SU-DHL-6 (cell line): ENCODE data around the gene HMCN2.

Experiments
- H2AFZ ChIP-seq: fragments of 200-600 bp; sonication (generic); 2 replicates; pipeline ENCODE4 v1.6.1; 2014; ENCODE audit warnings: low read depth, mild to moderate bottlenecking, moderate library complexity, mixed read lengths, antibody characterized with exemption, low read length; ENCODE audit not compliant: severe bottlenecking
- H3F3A ChIP-seq: fragments of 200-600 bp; shearing (Covaris generic); 2 replicates; pipeline ENCODE4 v1.6.0; 2016; ENCODE audit warnings: antibody characterized with exemption, mild to moderate bottlenecking; ENCODE audit not compliant: insufficient read depth
- H3K27ac ChIP-seq: fragments of 200-600 bp; sonication (generic); 2 replicates; pipeline ENCODE4 v1.5.1; 2016; ENCODE audit warnings: low read depth, mild to moderate bottlenecking, low read length, moderate library complexity, mixed read lengths
- H3K27me3 ChIP-seq: fragments of 200-600 bp; sonication (generic), shearing (Covaris generic); 2 replicates; pipeline ENCODE4 v1.6.0; 2014; ENCODE audit warnings: mild to moderate bottlenecking, low read length
- H3K36me3 ChIP-seq: fragments of 200-600 bp; sonication (generic); 2 replicates; pipeline ENCODE4 v1.6.1; 2014; ENCODE audit warnings: mild to moderate bottlenecking, low read length, mixed read lengths
- H3K4me2 ChIP-seq: fragments of 300-600, 200-600 bp; shearing (Covaris generic), sonication (generic); 2 replicates; pipeline ENCODE4 v1.6.0; 2014; ENCODE audit warnings: low read length, low read depth, mild to moderate bottlenecking; ENCODE audit not compliant: poor library complexity, severe bottlenecking
- H3K4me3 ChIP-seq: fragments of 200-600 bp; sonication (generic); 2 replicates; pipeline ENCODE4 v1.5.1; 2014; ENCODE audit warnings: antibody characterized with exemption, low read length, mild to moderate bottlenecking, mixed read lengths; ENCODE audit not compliant: insufficient read depth, poor library complexity, severe bottlenecking
- H3K79me2 ChIP-seq: fragments of 200-600 bp; sonication (generic); 2 replicates; pipeline ENCODE4 v1.6.1; 2014; ENCODE audit warnings: mild to moderate bottlenecking, low read length, moderate library complexity; ENCODE audit not compliant: insufficient read depth
- H3K9ac ChIP-seq: fragments of 200-600 bp; sonication (generic); 2 replicates; pipeline ENCODE4 v1.7.0; 2014; ENCODE audit warnings: mild to moderate bottlenecking, low read length
- H3K9me2 ChIP-seq: fragments of 200-600 bp; sonication (generic); replicated peaks from 2 replicates; pipeline ENCODE4 v1.6.1; 2014; ENCODE audit warnings: low read length; ENCODE audit not compliant: insufficient read depth
- H3K9me3 ChIP-seq: fragments of 200-600 bp; sonication (generic); 2 replicates; pipeline ENCODE4 v1.6.1; 2014; ENCODE audit warnings: low read length, mixed read lengths; ENCODE audit not compliant: insufficient read depth
- H4K20me1 ChIP-seq: fragments of 200-600 bp; sonication (generic); 2 replicates; pipeline ENCODE4 v1.6.1; 2014; ENCODE audit warnings: low read depth, mild to moderate bottlenecking, antibody characterized with exemption, low read length, moderate library complexity, mixed read lengths
- EZH2phosphoT487 ChIP-seq: fragments of 200-600 bp; sonication (generic), shearing (Covaris generic); conservative IDR thresholded peaks from 2 replicates; pipeline ENCODE4 v1.6.1; 2018; ENCODE audit warnings: mild to moderate bottlenecking, antibody characterized with exemption, low read length, moderate library complexity, mixed read lengths
- TF ChIP-seq, protein P1 (sequence below): fragments of 200-600 bp; sonication (generic); IDR thresholded peaks from one replicate; pipeline ENCODE4 v1.5.1; 2017; ENCODE audit warnings: antibody characterized with exemption, mild to moderate bottlenecking, low read length, moderate library complexity; ENCODE audit not compliant: insufficient read depth, poor library complexity, severe bottlenecking

The HMCN2 gene

DNA sequence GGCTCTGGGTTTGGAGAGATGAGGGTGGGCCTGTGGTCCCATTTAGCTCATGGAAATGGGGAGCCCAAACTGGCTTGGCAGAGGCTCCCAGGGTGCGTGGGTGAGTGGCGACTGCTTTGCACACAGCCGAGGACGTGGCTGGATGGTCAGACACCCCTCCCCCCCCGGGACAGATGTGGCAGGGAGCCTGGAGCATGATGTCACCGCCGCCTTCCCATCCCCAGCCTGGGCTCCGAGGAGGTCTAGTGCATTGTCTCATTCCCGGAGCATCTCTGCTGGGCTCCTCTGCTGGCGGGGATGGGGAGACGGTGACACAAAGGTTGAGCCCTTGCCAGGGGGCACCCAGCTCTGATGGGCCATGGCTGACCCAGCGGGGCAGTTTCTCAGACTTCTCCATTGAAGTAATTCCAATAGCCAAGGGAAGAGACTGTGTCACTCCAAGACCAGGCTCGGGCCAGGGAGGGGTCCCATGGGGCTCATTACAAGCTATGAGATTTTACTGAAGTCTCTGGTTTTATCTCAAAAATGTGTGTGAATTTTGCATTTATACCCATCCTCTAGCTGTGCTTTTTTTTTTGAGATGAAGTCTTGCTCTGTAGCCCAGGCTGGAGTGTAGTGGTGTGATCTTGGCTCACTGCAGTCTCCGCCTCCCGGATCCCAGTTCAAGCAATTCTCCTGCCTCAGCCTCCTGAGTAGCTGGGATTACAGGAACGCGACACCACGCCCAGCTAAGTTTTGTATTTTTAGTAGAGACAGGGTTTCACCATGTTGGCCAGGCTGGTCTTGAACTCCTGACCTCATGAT, 36.1 kb downstream of the HMCN2 start:
- Histone ChIP-seq H3K4me2 (no peak overlapping the region), H3K36me3 (no peaks in the 10 kb centered on the region), H3F3A (no peaks in the 10 kb centered on the region), H3K27ac (no peak overlapping the region), H3K79me2 (no peaks in the 10 kb centered on the region), H3K9me3 (no peaks in the 10 kb centered on the region), H3K27me3 (no peaks in the 10 kb centered on the region), H3K9ac (no peak overlapping the region), H3K4me3 (no peak overlapping the region), H3K9me2 (no peaks in the 10 kb centered on the region), H4K20me1 (no peaks in the 10 kb centered on the region), H2AFZ (no peak overlapping the region)
- TF ChIP-seq, protein P1, sequence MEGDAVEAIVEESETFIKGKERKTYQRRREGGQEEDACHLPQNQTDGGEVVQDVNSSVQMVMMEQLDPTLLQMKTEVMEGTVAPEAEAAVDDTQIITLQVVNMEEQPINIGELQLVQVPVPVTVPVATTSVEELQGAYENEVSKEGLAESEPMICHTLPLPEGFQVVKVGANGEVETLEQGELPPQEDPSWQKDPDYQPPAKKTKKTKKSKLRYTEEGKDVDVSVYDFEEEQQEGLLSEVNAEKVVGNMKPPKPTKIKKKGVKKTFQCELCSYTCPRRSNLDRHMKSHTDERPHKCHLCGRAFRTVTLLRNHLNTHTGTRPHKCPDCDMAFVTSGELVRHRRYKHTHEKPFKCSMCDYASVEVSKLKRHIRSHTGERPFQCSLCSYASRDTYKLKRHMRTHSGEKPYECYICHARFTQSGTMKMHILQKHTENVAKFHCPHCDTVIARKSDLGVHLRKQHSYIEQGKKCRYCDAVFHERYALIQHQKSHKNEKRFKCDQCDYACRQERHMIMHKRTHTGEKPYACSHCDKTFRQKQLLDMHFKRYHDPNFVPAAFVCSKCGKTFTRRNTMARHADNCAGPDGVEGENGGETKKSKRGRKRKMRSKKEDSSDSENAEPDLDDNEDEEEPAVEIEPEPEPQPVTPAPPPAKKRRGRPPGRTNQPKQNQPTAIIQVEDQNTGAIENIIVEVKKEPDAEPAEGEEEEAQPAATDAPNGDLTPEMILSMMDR: no peak
- no peak for TF ChIP-seq EZH2phosphoT487

DNA sequence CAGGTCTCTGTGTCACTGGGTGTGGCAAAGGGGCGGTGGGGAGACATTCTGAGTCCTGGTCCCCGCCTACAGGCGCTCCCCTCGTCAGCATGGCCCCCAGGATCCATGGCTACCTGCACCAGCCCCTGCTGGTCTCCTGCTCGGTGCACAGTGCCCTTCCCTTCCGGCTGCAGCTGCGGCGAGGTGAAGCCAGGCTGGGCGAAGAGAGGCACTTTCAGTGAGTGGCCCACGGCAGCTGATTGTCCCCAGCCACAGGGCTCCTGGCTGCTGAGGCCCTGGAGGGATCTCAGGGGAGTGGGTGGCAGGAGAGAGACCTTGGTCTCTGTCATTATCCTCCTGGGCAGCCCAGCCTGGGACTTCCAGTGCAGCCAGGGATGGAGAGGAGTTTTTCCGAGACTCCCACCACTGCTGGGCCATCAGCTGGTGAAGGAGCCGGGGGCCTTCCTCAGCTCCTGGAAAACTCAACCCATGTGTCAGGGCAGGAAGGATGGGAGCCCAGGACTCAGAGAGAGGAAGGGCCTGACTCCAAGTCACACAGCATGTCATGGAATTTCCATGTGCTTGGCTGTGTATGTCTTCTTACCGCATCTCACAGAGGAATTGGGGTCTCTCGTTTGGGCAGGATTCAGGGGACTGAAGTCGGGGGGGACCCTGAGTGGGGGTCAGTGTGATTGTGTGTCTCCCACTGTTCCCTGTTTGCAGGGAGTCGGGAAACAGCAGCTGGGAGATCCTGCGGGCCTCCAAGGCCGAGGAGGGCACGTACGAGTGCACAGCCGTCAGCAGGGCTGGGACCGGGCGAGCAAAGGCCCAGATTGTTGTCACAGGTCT, 37.4 kb downstream of the HMCN2 start:
- Histone ChIP-seq H3K4me2 (no peak overlapping the region), H3K27me3 (no peaks in the 10 kb centered on the region)

DNA sequence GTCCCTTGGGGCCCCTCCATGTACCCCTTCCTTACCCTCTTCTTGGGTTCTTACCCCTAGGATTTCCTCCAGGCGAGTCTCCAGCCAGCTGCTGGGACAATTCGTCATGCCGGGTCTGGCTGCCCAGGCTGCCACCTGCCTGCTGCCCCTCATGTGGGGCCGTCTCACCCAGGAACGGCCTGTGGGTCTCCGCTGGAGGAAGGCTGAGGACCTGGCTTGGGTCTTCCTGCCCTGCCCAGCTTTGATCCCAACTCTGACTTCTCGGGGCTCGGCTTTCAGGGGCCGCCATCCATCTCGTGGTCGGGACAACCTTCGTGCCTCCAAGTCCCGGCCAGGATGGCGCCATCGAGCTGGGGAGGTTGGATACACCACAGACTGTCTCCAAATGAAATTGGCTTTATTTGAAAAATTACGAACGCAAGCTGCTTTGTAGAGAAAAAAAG, 38.1 kb downstream of the HMCN2 start:
- Histone ChIP-seq H3K27ac (no peak overlapping the region), H4K20me1 (no peaks in the 10 kb centered on the region), H3K9ac (no peak overlapping the region), H3K79me2 (no peaks in the 10 kb centered on the region), H3K9me3 (no peaks in the 10 kb centered on the region), H3K36me3 (no peaks in the 10 kb centered on the region), H2AFZ (no peak overlapping the region), H3K9me2 (no peaks in the 10 kb centered on the region), H3K4me2 (no peak overlapping the region), H3K27me3 (no peaks in the 10 kb centered on the region), H3K4me3 (no peak overlapping the region), H3F3A (no peaks in the 10 kb centered on the region)
- no peak for TF ChIP-seq EZH2phosphoT487
- TF ChIP-seq, protein P1: no peak

More for the DNA sequence above, 37.4 kb downstream of the HMCN2 start:
- TF ChIP-seq EZH2phosphoT487: no peak
- TF ChIP-seq, protein P1: no peak
- H3K4me3 ChIP-seq: no peak overlapping the region
- no peaks in the 10 kb centered on the region for H4K20me1 ChIP-seq
- H3K79me2 ChIP-seq: no peaks in the 10 kb centered on the region
- H2AFZ ChIP-seq: no peak overlapping the region
- H3K9ac ChIP-seq: no peak overlapping the region
- H3K9me3 ChIP-seq: no peaks in the 10 kb centered on the region
- H3K9me2 ChIP-seq: no peaks in the 10 kb centered on the region
- H3F3A ChIP-seq: no peaks in the 10 kb centered on the region
- H3K36me3 ChIP-seq: no peaks in the 10 kb centered on the region
- H3K27ac ChIP-seq: no peak overlapping the region
